Fibroblast of lung (primary cell): Measurements from ENCODE around the gene KIF17.

Experiments
- CTCF ChIP-seq, 2 donors: IDR thresholded peaks in 1 of 2; conservative IDR thresholded peaks in 1 of 2; 1 replicate in 1 of 2; 2 replicates in 1 of 2; pipeline ENCODE4 v1.5.1; 2011 to 2012; ENCODE audit warnings: low read length in 2 of 2, control low read depth in 1 of 2, inconsistent platforms in 1 of 2, low read depth in 1 of 2, mild to moderate bottlenecking in 1 of 2
- EZH2 ChIP-seq: IDR thresholded peaks from 2 replicates; pipeline ENCODE4 v1.5.1; 2012; ENCODE audit warnings: low read length, control low read depth, mild to moderate bottlenecking; ENCODE audit errors: missing control alignments

GRCh38 chr1:20680269-20680668 is 37.5 kb downstream of the KIF17 start:
- TF ChIP-seq CTCF (conservative IDR thresholded peaks at IDR 0.05 in 1 of 2, IDR thresholded peaks at IDR 0.05 in 1 of 2; ENCODE audit: low read depth in 1 of 2, low read length in 2 of 2) (no peak), EZH2 (no peak)
